AML-193 (cell line): ENCODE results near the gene MINDY1.

Source experiments
- DNase-seq, 2 experiments: peaks; one replicate each; lab custom pipeline; 2025; lab: John Stamatoyannopoulos, UW

MINDY1 gene

DNA sequence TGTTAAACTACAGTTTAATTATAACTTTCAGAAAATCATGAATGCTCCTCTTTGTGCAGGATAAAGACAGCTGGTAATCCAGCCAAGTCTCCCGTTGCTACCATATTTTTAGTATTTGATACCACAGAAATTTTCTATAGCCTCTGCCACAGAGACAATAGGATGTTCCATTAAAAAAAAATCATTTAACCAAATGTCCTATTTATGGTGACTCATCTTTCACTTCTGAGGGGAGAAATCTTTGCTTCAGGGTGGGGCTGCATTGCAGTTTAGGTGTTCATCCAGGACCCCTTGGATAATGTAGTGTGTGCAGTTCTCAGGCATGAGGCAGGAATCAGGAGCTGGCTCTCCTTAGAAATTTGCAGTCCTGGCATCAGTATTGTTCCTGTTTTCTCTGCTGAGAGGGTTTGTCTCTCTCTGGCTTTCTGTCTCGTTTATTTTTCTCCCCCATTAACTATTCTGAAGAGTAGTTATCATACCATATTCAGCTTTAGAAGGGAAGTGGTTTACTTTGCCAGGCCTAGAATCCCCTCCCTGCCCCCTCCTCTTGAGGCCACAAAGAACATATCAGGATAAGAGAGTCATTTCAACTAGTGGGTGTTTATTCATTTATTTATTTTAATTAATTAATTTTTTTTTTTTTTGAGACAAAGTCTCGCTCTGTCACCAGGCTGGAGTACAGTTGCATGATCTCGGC is 4.6 kb upstream of the MINDY1 start:
- DNase-seq: no peak

DNA sequence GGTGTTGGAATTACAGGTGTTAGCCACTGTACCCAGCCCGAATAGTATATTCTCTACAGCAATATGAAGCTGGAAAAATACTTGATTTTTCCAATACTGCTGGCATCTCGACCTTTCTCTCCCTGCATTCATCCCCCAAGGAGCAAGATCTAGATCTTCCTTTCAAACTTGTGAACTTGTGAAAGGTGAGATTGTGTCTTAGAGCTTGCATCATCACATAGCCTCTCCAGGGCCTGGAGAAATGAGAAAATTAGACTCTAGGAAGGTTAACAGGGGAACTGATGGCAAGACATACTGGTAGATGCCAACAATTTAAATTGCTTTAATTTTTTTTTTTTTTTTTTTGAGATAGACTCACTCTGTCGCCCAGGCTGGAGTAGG is 3.6 kb upstream of the MINDY1 start:
- DNase-seq: no peak

- no peak for DNase-seq
Measured at GRCh38 chr1:151009674-151010345, 3.1 kb upstream of the MINDY1 start.

GRCh38 chr1:151009206-151009587 is 2.5 kb upstream of the MINDY1 start:
- DNase-seq: no peak

DNA sequence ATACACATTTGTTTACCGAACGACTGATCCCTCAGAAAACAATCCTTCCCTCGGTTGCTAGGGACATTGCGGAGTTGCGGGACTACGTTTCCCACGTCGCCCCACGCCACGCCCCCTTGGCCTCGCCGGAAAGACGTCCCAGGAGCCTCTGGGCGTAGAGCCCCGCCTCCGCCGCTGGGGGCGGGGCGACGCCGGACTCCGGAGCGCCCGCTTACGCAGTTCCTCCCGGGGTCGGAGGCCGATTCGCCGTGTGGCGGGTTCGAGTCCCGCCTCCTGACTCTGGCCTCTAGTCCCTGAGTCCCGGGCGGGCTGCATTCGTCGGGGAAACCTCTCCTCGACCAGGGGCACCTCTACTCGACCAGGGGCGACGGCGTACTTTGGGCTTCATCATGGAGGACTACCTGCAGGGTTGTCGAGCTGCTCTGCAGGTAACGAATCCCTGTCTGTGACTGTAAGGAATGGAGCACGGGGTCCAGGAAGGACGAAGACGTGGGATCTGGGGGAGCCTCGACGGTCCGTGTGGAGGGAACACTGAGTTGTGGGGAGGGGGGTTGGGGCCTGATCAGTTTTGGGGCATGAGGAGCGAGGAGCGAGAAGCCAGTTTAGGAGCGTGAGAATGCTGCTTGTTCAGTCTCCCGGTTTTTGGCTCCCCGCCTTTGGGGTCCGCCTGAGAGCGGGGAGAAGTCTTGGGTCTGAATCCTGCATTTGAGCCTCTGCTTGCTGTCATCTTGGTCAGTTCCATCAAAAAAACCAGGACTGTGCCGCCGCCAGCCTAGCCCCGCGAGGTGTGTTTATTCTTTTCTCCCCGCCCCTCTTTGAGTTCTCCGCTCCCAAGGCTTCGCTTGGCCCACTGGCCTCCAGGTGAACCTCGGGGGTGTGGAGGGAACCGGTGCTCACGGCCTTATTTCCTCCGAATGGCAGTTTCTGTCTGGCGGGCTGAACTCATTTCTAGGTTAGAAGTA is 1.8 kb upstream of the MINDY1 start, which contains the start of gene PRUNE1:
Gene PRUNE1 (plus strand): TSS at position 206 of the 962 bp plus-strand sequence. CDS start 184 bp downstream, at position 390.
- DNase-seq: peak; percentile 86 to 90

- no peak for DNase-seq
Measured at GRCh38 chr1:151007853-151008243, 1.1 kb upstream of the MINDY1 start.

DNA sequence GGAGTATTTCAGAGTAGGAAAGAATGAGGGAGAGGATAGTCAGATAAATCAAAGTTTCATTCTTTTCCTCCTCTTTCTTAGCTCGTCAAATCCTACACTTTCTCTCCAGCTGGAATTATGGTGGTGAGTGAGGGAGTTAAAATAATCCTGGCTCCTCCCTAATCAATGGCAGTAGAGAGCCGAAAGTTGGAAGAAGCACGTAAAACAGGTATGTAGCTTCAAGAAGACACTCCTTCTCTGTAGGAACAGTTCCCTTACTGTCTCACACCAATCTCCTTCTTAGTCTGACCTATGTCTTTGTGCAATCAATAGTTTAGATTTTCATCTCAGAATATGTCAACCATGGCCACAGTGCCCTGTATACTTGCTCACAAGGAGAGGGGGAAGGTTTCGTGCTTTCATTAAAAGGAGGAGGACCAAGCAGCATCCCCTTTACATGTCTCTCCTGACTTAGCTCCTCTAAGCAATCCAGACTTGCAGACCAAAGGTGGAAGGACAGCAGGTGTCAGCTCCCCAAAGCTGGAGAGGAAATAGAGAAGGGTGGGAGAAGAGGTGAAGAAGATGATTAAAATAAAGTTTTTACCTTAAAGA is 878 bp downstream of the MINDY1 start:
- no peak for DNase-seq

DNA sequence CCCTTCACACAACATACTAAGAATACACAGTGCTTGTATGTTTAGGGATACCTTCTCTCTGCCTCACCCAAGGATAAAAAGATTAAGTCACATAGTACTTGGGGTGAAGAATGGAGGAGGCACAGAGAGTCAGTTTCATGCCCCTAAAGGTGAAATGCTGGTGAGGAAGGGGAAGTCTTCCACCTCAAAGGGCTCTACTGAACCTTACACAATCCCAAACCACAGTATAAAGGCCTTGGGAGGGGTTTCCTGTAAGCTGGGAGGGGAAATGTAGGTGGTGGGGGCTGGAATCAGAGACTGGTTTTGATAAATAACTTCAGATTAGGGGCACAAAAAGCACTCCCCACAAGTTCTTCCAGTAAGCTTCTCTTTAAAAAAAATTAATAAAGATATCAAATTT is 3.5 kb downstream of the MINDY1 start:
- DNase-seq: peak; percentile 59 to 60

DNA sequence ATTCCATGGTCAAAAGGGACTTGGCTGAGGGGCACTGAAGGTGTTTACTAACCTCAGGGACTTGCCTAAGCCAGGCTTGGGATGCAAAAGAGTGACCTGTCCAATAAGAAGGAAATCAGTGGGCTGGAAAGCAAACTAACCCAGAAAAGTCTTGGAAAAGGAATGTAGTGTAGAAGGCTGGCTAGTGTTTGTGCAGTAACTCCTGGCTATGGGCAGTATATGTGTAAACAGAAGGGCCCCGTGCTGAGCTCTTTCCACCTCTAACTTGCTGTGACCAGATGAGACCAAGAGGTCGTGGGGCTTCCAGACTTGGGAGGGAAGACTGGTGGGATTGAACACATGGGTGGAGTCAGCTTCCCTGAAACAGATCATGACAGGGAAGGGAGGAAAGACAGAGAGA is 4.1 kb downstream of the MINDY1 start:
- DNase-seq: no peak

DNA sequence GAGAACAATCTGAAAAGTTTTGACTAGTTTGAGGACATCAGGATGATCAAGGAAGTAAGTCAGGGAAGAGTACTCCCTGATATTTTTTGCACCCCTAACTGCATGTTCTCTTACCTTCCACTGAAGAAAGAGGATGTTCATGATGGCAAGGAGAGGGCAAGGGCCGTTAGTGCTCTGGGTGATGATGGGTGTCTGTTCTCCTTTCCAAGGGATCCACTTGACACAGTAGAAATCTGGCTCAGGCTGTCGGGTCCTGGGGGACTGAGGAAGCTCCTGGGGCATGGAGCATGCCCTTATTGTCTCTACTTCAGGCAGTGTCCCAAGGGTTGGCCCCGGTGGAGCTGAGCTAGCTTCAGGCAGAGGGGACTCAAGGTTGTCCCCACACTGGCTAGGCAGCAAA is 4.7 kb downstream of the MINDY1 start:
- DNase-seq: peak; percentile 8 to 53

GRCh38 chr1:151001602-151002001 is 5.1 kb downstream of the MINDY1 start:
- peak in 1 of 2 experiments; percentile 53 for DNase-seq

DNA sequence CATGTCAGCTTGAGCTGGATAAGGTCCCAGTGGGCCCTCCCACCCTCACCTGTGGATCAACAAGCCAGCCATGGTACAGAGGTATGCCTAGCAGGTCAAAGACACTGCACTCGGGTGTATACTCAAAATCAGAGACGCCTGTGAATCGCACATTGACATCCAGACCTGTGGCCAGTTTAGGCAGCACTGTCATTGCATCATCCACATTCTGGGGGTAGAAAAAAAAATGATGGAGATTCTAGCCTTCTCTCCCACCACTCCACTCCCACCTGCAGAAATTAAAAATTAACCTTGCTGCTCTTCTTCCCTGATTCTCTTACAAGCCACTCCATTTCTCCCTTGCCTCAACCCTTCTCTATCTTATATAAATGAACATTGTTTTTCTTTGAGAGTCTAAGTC is 6.3 kb downstream of the MINDY1 start:
- no peak for DNase-seq

- no peak for DNase-seq
Measured at GRCh38 chr1:150999926-151000325, 6.8 kb downstream of the MINDY1 start.

DNA sequence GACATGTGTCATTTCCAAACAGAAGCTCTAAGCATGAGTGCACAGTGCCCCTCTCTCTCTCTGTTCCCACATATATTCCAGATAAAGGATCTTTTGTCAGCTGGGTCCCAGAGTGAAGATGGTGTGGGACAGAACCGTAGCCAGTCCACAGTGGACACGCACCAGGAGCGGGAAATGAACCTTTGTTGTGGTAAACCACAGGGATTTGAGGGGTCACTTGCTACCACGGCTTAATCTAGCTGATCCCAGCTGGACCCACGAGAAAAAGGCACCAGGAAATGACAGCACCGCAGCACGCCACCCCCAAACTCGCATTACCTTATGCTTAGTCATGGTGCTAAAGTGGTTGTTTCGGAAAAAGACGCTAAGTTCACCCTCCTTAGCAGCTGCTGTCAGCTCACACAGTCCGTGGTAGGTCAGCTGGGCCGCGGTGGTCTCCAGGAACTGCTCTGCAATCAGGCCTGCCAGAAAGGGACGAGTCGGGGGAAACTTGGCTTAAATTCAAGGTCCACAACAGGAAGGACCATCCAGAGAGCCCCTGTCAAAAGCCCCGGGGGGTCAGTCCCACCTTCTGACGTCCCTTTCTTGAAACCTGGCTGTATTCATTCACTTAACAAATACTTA is 7.5 kb downstream of the MINDY1 start:
- no peak for DNase-seq

- no peak for DNase-seq
Measured at GRCh38 chr1:150997949-150998348, 8.8 kb downstream of the MINDY1 start.

DNA sequence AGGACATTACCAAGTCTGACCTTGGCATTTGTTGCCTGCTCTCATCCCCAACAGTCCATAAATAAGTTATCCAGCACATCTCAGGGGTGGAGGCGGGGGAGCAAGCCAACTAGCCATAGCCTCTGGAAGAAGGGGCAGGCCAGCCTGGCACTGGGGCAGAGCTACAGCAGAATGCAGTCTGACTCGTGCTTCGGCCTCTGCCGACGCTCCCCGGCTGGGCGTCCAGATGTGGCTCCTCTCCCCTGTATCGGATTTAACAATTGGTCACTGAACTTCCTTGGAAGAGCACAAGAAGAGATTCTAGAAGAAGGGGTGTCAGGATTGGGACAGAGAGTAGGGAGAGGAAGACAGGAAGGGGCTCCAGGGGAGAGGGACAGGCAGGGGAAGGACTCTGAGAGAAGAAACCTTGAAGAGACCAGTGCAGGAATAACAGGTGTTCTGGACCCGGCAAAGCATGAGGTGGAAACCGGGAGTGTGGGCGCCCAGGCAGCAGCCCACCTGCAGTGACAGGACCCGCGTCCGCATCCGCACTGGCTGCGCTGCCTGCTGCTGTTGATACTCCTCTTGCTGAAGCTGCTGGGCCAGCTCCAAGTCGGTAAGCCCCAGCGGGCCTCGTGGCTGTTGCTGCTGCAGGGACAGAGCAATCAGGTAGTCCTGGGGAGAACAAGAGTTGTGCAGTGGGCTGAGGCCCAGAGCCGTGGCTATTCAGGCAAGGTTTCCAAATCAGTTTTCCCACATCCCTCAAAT is 9.4 kb downstream of the MINDY1 start:
- DNase-seq: no peak

GRCh38 chr1:150995896-150996295 is 10.8 kb downstream of the MINDY1 start:
- DNase-seq: no peak

GRCh38 chr1:150995460-150995859 is 11.2 kb downstream of the MINDY1 start:
- DNase-seq: no peak

DNA sequence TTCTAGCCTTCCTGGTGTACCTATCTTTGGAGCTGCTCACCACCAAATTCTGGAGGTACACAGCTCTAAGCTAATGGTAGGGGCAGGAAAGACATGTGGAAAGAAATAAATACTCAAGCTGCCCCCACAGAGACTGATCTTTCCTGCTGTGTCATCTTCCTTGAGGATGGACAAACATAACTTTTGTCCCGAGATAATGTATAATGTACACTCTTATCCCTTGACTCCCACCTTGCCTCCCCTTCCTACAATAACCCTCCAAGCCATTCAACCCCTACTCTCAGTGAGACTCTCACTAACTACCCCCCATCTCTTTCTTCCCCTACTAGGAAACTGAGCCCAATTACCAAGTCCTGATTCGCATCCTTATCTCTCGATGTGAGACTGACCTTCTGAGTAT is 12.5 kb downstream of the MINDY1 start:
- DNase-seq: no peak

DNA sequence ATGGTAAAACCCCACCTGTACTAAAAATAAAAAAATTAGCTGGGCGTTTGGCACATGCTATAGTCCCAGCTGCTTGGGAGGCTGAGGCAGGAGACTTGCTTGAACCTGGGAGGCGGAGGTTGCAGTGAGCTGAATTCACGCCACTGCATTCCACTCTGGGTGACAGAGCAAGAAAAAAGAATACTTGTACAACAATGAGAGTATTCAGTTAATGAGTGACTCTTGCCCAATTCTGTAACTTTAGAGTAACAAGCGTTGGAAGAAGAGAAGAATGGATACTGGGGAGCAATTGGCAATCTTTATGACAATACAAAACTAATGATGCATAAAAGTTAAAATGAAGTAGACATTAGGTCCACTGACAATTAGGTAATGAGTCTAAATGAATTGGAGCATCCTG is 14.1 kb downstream of the MINDY1 start:
- no peak for DNase-seq

DNA sequence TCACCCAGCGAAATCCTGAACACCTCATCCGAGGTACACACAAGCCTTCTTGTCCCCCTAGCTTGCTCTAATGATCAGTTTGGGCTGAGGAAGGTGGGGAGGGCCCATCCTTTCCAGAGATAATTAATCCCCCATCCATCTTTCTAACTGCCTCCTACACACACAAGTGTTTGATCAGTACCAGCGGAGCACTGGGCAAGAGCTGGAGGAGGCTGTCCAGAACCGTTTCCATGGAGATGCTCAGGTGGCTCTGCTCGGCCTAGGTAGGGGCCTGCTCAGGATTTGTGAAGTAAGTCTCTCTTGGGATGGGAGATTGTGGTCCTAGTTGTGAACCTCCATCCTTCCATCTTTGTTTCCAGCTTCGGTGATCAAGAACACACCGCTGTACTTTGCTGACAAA is 18.8 kb downstream of the MINDY1 start:
- no peak for DNase-seq
